HepG2 (cell line): Measurements from ENCODE around the gene SLC22A23. TPM values are rescaled to one million over a fixed set of nuclear protein-coding genes. Genes with fewer than 3 reads are reported as not detected.

Source experiments
- JUN ChIP-seq: sonication (generic); formaldehyde crosslinking; IDR thresholded peaks from 2 replicates; pipeline ENCODE4 v1.4.0; 2020; ENCODE audit warnings: mild to moderate bottlenecking, missing genetic modification reagents
- MTF2 ChIP-seq: sonication (generic); formaldehyde crosslinking; IDR thresholded peaks from 2 replicates; pipeline ENCODE4 v1.5.0; 2020; ENCODE audit warnings: missing genetic modification reagents, borderline replicate concordance
- NR1H2 ChIP-seq: sonication (generic); formaldehyde crosslinking; IDR thresholded peaks from 2 replicates; pipeline ENCODE4 v1.8.1; 2022; ENCODE audit warnings: low read depth, missing genetic modification reagents, borderline replicate concordance
- POLR2AphosphoS5 ChIP-seq: IDR thresholded peaks from 2 replicates; pipeline ENCODE4 v1.6.1; 2012; ENCODE audit warnings: low read depth, low read length
- RCOR2 ChIP-seq: IDR thresholded peaks from 2 replicates; pipeline ENCODE4 v1.6.1; 2016; ENCODE audit warnings: missing biosample characterization, missing genetic modification reagents
- SMC3 ChIP-seq: IDR thresholded peaks from 2 replicates; pipeline ENCODE4 v1.6.1; 2011; ENCODE audit warnings: low read length, improper control_type of control experiment
- ZNF468 ChIP-seq: sonication (generic); formaldehyde crosslinking; IDR thresholded peaks from 2 replicates; pipeline ENCODE4 v1.8.0; 2022; ENCODE audit warnings: mild to moderate bottlenecking, moderate library complexity, missing genetic modification reagents
- ZNF775 ChIP-seq: sonication (generic); formaldehyde crosslinking; IDR thresholded peaks from 2 replicates; pipeline ENCODE4 v1.4.0; 2020; ENCODE audit warnings: missing genetic modification reagents, mild to moderate bottlenecking, moderate library complexity, borderline replicate concordance
- polyA plus RNA-seq, 8 experiments: library from polyadenylated mRNA; depleted of rRNA in 3 of 8; stranded (reverse) in 7 of 8; unstranded in 1 of 8; fragments of >200 nt; fragmentation: Illumina TruSeq in 4 of 8; extraction: Trizol in 4 of 8; gene quantifications; 2 replicates each; pipeline versions ENCODE4 v1.2.1 to v1.2.3, GENCODE V29; 2011 to 2016; ENCODE audit warnings: low read depth in 4 of 8, missing spikeins in 1 of 8, mixed read lengths in 1 of 8; ENCODE audit not compliant: insufficient read depth in 1 of 8
- total RNA-seq, 5 experiments: library from RNA; depleted of rRNA; stranded (reverse); fragments of >200 nt; fragmentation: Illumina TruSeq; extraction: Trizol; gene quantifications; 2 replicates each; pipeline ENCODE4 v1.2.3, GENCODE V29; 2016; ENCODE audit warnings: low read depth in 1 of 5
- TF ChIP-seq, protein P1 (sequence below), 2 experiments: fragments of 450-650 bp in 1 of 2; sonication (generic) in 1 of 2; formaldehyde crosslinking in 1 of 2; IDR thresholded peaks; 2 replicates each; pipeline versions ENCODE4 v1.6.1 to v1.8.0; 2016 to 2022; ENCODE audit warnings: antibody characterized with exemption in 1 of 2, mild to moderate bottlenecking in 1 of 2, missing genetic modification reagents in 1 of 2
- TF ChIP-seq, protein P2 (sequence below): sonication (generic); formaldehyde crosslinking; IDR thresholded peaks from 2 replicates; pipeline ENCODE4 v1.4.0; 2020; ENCODE audit warnings: missing genetic modification reagents
- TF ChIP-seq, protein P3 (sequence below): sonication (generic); formaldehyde crosslinking; IDR thresholded peaks from 2 replicates; pipeline ENCODE4 v1.5.1; 2020; ENCODE audit warnings: missing genetic modification reagents, mild to moderate bottlenecking, borderline replicate concordance
- TF ChIP-seq, protein P4 (sequence below): sonication (generic); formaldehyde crosslinking; IDR thresholded peaks from 2 replicates; pipeline ENCODE4 v1.4.0; 2020; ENCODE audit warnings: missing genetic modification reagents, borderline replicate concordance

The SLC22A23 gene
- total and polyA plus RNA-seq, 2 of the 13 experiments (the other 11 are each of a cell fraction or from before 2014, with no cell fraction given), result 11.8 to 17.5 TPM

DNA sequence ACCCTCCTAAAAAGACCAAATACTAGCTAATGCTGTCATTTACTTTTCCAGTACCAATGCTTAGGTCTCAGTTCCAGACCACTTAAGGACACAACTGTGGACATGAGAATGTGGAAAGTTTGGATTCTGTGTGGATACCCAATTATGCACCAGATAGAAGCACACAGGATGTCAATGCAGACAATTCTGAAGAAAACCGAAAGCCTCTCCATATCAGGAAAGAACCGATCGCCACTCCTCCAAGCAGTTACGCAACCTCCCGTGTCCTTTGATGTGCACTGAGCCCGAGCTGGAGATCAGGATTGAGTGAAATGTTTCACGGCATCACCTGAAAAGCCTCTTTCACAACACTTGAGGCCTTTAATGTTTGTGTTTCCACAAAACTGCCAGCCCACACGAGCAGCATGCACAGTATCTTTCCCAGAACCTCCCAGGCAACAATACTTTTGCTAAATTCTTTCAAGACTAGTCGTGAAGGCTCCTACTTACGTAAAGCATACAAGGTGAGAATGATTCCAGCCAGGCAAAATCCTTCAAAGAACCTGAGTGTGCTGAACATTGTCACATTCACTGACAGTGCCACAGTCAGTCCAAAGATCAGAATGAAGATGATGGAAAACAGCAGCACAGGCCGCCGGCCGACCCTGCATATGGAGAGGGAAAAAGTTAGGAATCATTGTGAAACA, 47.0 kb downstream of the SLC22A23 start (continued):
- TF ChIP-seq, protein P1, sequence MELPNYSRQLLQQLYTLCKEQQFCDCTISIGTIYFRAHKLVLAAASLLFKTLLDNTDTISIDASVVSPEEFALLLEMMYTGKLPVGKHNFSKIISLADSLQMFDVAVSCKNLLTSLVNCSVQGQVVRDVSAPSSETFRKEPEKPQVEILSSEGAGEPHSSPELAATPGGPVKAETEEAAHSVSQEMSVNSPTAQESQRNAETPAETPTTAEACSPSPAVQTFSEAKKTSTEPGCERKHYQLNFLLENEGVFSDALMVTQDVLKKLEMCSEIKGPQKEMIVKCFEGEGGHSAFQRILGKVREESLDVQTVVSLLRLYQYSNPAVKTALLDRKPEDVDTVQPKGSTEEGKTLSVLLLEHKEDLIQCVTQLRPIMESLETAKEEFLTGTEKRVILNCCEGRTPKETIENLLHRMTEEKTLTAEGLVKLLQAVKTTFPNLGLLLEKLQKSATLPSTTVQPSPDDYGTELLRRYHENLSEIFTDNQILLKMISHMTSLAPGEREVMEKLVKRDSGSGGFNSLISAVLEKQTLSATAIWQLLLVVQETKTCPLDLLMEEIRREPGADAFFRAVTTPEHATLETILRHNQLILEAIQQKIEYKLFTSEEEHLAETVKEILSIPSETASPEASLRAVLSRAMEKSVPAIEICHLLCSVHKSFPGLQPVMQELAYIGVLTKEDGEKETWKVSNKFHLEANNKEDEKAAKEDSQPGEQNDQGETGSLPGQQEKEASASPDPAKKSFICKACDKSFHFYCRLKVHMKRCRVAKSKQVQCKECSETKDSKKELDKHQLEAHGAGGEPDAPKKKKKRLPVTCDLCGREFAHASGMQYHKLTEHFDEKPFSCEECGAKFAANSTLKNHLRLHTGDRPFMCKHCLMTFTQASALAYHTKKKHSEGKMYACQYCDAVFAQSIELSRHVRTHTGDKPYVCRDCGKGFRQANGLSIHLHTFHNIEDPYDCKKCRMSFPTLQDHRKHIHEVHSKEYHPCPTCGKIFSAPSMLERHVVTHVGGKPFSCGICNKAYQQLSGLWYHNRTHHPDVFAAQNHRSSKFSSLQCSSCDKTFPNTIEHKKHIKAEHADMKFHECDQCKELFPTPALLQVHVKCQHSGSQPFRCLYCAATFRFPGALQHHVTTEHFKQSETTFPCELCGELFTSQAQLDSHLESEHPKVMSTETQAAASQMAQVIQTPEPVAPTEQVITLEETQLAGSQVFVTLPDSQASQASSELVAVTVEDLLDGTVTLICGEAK (IDR thresholded peaks at IDR 0.05), result no peak
- TF ChIP-seq, protein P1 (CRISPR knock-in tag; IDR thresholded peaks at IDR 0.05), result peak; percentile 96
- TF ChIP-seq NR1H2 (CRISPR knock-in tag), result no peak
- TF ChIP-seq ZNF468 (CRISPR knock-in tag), result 0 out of 2 replicates have a peak, but pooled peaks have one; percentile 55
- TF ChIP-seq, protein P2, sequence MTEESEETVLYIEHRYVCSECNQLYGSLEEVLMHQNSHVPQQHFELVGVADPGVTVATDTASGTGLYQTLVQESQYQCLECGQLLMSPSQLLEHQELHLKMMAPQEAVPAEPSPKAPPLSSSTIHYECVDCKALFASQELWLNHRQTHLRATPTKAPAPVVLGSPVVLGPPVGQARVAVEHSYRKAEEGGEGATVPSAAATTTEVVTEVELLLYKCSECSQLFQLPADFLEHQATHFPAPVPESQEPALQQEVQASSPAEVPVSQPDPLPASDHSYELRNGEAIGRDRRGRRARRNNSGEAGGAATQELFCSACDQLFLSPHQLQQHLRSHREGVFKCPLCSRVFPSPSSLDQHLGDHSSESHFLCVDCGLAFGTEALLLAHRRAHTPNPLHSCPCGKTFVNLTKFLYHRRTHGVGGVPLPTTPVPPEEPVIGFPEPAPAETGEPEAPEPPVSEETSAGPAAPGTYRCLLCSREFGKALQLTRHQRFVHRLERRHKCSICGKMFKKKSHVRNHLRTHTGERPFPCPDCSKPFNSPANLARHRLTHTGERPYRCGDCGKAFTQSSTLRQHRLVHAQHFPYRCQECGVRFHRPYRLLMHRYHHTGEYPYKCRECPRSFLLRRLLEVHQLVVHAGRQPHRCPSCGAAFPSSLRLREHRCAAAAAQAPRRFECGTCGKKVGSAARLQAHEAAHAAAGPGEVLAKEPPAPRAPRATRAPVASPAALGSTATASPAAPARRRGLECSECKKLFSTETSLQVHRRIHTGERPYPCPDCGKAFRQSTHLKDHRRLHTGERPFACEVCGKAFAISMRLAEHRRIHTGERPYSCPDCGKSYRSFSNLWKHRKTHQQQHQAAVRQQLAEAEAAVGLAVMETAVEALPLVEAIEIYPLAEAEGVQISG (CRISPR knock-in tag), result peak; percentile 90
- TF ChIP-seq ZNF775 (CRISPR knock-in tag), result no peak
- peak; percentile 98 for TF ChIP-seq RCOR2 (CRISPR knock-in tag)
- TF ChIP-seq, protein P3, sequence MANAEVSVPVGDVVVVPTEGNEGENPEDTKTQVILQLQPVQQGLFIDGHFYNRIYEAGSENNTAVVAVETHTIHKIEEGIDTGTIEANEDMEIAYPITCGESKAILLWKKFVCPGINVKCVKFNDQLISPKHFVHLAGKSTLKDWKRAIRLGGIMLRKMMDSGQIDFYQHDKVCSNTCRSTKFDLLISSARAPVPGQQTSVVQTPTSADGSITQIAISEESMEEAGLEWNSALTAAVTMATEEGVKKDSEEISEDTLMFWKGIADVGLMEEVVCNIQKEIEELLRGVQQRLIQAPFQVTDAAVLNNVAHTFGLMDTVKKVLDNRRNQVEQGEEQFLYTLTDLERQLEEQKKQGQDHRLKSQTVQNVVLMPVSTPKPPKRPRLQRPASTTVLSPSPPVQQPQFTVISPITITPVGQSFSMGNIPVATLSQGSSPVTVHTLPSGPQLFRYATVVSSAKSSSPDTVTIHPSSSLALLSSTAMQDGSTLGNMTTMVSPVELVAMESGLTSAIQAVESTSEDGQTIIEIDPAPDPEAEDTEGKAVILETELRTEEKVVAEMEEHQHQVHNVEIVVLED (CRISPR knock-in tag), result peak; percentile 76
- peak; percentile 81 for TF ChIP-seq POLR2AphosphoS5
- TF ChIP-seq SMC3, result peak; percentile 73
- TF ChIP-seq MTF2 (CRISPR knock-in tag), result no peak
- peak; percentile 71; the same call in 1 of the 2 replicates for TF ChIP-seq JUN (CRISPR knock-in tag)
- TF ChIP-seq, protein P4, sequence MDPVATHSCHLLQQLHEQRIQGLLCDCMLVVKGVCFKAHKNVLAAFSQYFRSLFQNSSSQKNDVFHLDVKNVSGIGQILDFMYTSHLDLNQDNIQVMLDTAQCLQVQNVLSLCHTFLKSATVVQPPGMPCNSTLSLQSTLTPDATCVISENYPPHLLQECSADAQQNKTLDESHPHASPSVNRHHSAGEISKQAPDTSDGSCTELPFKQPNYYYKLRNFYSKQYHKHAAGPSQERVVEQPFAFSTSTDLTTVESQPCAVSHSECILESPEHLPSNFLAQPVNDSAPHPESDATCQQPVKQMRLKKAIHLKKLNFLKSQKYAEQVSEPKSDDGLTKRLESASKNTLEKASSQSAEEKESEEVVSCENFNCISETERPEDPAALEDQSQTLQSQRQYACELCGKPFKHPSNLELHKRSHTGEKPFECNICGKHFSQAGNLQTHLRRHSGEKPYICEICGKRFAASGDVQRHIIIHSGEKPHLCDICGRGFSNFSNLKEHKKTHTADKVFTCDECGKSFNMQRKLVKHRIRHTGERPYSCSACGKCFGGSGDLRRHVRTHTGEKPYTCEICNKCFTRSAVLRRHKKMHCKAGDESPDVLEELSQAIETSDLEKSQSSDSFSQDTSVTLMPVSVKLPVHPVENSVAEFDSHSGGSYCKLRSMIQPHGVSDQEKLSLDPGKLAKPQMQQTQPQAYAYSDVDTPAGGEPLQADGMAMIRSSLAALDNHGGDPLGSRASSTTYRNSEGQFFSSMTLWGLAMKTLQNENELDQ (CRISPR knock-in tag), result 0 out of 2 replicates have a peak, but pooled peaks have one; percentile 89
